Erythroblast (primary cell): ENCODE results near the gene ACSL4.

Source experiments
- GATA1 ChIP-seq: IDR thresholded peaks from 2 replicates; pipeline ENCODE4 v1.6.1; 2011; ENCODE audit warnings: low read depth, mild to moderate bottlenecking, control low read depth, low read length, moderate library complexity
- POLR2A ChIP-seq: IDR thresholded peaks from 2 replicates; pipeline ENCODE4 v1.6.1; 2011; ENCODE audit warnings: mild to moderate bottlenecking, low read length

GRCh38 chrX:109672239-109672638 is 60.8 kb downstream of the ACSL4 start:
- TF ChIP-seq POLR2A: no peak
- TF ChIP-seq GATA1: no peak
